ENCODE results near the gene MYO5A.

The MYO5A gene

DNA sequence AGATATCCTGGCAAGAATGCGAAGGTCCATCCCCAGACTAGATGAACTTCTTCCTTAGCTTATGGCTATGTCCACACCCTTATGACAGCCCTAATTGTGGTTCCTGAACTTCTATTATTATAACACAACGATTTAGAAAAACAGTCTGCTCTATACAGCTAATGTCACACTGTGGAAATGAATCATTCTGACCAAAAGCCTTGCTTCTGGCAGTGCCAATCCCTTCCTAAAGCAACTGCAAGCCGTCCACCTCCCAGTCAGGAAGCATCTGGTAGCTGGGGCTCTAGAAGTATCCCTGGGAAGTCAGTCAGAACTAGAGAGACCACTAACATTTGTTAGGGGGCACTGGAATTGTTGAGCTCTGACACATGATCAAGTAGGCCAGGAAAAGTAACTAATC, 45.0 kb downstream of the MYO5A start:
- TF ChIP-seq, protein P1, sequence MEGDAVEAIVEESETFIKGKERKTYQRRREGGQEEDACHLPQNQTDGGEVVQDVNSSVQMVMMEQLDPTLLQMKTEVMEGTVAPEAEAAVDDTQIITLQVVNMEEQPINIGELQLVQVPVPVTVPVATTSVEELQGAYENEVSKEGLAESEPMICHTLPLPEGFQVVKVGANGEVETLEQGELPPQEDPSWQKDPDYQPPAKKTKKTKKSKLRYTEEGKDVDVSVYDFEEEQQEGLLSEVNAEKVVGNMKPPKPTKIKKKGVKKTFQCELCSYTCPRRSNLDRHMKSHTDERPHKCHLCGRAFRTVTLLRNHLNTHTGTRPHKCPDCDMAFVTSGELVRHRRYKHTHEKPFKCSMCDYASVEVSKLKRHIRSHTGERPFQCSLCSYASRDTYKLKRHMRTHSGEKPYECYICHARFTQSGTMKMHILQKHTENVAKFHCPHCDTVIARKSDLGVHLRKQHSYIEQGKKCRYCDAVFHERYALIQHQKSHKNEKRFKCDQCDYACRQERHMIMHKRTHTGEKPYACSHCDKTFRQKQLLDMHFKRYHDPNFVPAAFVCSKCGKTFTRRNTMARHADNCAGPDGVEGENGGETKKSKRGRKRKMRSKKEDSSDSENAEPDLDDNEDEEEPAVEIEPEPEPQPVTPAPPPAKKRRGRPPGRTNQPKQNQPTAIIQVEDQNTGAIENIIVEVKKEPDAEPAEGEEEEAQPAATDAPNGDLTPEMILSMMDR (IDR thresholded peaks at IDR 0.05) = no peak

DNA sequence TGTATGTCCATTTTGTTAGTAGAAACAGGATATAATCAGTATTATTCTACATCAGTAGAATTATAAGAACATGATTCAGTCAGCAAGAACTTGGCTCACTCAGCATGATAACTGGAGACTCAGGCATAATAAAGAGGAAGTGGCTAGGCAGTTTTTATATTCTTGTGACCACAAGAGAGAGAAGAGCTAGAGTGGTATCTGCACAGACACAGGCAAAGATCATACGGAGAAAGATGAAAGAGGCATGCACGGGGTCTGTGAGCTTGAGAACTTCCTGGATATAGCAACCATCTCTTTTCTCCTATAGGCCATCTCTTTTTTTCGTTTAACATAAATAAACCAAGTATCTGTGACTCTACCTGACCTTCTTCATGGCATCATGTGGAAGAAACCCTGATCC, 46.8 kb downstream of the MYO5A start:
- TF ChIP-seq, protein P1 (IDR thresholded peaks at IDR 0.05) = no peak

DNA sequence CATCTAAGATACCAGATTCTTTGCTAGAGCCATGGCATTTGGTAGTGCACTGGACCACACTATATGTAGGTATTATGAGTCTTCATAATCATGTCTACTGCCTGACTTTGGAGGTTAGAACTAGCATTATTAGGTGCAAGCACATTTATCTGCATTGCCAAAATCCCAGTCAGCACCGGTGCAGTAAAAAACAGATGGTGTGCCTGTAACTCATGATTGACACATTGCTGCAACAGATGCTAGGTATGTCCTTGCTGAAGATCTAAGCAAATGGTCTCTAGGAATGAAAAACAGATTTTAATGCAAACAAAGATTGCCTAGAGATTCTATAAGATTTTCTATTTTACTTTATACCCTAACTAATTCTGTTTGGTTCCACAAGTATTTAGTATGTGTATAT, 47.7 kb downstream of the MYO5A start:
- TF ChIP-seq, protein P1 (IDR thresholded peaks at IDR 0.05) = no peak

DNA sequence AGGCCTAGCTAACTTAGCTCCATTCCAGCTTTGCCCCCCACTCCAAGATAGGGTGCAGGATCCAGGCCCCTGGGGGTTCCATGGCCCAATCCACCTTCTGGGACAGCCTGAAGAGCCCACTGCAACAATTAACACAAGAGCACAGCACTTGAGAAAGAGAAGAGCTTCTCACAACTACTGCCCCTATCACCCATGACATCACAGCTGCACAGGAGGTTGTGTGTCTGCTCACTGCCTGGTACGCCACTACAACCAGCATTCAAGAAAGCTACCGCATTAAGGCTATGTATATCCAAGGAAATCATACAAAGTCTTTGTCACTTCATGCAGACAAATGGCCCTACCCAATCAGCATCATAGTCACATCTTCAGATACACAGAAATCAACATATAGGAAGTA, 62.0 kb downstream of the MYO5A start:
- TF ChIP-seq, protein P1 (IDR thresholded peaks at IDR 0.05) = no peak

DNA sequence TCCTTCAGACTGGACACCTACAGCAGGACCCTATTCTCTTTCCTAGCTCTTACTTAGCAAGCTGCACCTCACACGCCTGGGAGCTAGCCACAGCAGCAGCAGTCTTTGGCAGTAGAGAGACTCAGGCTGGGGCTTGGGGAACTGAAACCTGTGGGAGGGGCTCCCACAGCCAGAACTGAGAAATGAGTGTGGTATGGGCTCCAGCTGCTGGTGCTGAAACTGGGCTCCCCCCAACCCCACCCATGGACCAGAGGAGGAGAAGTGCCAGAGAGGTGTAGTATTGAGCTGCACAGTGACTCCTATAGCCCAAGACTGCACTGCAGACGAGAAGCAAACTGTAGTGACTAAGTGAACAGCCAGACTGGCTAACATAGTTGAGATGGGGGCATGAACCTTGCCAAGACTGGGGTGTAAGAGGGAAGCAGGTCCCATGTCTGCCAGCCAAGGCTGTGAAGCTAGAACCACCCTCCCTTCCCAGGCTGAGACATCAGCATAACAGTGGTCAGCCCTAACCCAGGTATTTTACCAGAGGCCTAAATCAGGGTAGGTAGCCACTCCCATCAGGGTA, 62.5 kb downstream of the MYO5A start:
- TF ChIP-seq, protein P1 (IDR thresholded peaks at IDR 0.05) = no peak

DNA sequence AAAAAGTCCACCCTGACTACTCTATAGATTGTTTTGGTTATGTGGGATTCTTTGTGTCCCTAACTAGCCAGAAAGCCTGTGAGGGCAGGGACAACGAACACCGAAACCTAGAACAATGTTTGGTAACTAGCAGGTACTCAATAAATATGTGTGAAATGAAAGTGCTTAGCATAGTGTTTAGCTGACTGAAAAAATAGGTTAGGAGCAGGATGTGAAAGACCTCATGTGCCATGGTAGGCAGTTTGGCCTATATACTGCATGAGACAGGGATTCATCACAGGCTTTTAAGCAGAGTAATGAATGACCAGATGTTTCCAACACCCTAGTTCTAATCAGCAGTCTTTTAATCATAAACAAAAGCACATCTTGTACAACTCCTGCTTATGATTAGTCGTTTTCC, 64.2 kb downstream of the MYO5A start:
- TF ChIP-seq, protein P1 (IDR thresholded peaks at IDR 0.05) = no peak

DNA sequence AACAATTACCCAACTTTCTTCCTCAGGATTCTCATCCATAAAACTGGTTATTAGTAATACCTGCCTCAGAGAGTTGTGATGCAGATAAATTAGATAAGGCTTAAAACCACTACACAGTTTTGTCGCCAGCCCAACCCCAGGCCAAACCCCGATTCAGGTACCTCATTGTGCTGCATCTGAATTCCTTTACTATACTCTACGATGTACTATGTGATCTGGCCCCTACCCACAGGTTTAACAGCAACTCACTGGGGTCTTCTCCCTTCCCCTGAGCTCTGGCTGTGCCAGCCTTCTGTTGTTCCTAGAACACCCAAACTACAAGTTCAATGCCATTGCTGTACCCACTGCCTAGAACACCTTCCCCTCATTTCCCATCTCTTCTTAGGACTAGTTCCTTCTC, 64.6 kb downstream of the MYO5A start:
- TF ChIP-seq, protein P1 (IDR thresholded peaks at IDR 0.05) = no peak

DNA sequence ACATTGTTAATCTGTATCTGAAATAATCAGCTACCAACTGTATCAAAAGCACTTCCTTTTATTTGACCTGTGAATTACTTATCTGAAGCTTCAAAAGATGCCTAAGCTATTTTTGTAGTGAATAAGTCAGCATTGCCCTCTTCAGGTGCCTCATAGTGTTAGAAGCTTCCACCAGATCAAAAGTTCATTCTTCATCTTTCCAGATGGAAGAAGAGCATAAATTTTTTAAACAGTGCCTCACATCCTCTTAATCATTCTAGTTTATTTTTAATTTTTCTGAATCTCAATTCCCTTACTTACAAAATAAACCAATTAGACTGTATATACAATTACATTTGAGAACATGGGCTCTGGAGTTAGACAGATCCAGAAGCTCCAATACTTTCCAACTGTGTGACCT, 65.0 kb downstream of the MYO5A start:
- TF ChIP-seq, protein P1 (IDR thresholded peaks at IDR 0.05) = peak; percentile 19; the same call in 1 of the 2 replicates
